Naive B cell (primary cell): ENCODE data around the gene EIF6. TPM values are rescaled to one million over a fixed set of nuclear protein-coding genes. Genes with fewer than 3 reads are reported as not detected.

Experiments used
- ATAC-seq, 2 donors: fragments of 150-1000 bp; cut with Tn5 transposase; 2 replicates each; pipeline ENCODE4 v1.10.0; 2021; ENCODE audit warnings: low read depth in 2 of 2, mild to moderate bottlenecking in 2 of 2, moderate library complexity in 2 of 2
- DNase-seq: peaks from one replicate; pipeline ENCODE4 v3.0.0; 2022
- H3K27ac Mint-ChIP-seq, 6 donors: one replicate each; pipeline ENCODE4 v1.8.0; 2020 to 2022; ENCODE audit warnings: mild to moderate bottlenecking in 6 of 6, mixed read lengths in 6 of 6, moderate library complexity in 5 of 6, inconsistent platforms in 2 of 6
- H3K27me3 Mint-ChIP-seq, 3 donors: one replicate each; pipeline ENCODE4 v1.8.0; 2021 to 2022; ENCODE audit warnings: mixed read lengths in 3 of 3, mild to moderate bottlenecking in 1 of 3
- H3K36me3 Mint-ChIP-seq, 2 donors: one replicate each; pipeline ENCODE4 v1.8.0; 2020 to 2022; ENCODE audit warnings: mixed read lengths in 2 of 2, inconsistent platforms in 1 of 2, mild to moderate bottlenecking in 1 of 2
- H3K4me1 Mint-ChIP-seq, 3 donors: one replicate each; pipeline ENCODE4 v1.8.0; 2020 to 2022; ENCODE audit warnings: mixed read lengths in 3 of 3, inconsistent platforms in 1 of 3, mild to moderate bottlenecking in 1 of 3, moderate library complexity in 1 of 3
- H3K4me3 Mint-ChIP-seq, 8 donors: one replicate each; pipeline ENCODE4 v1.8.0; 2020 to 2022; ENCODE audit warnings: mild to moderate bottlenecking in 8 of 8, mixed read lengths in 8 of 8, moderate library complexity in 8 of 8, inconsistent platforms in 2 of 8
- H3K9me3 Mint-ChIP-seq, 7 donors: one replicate each; pipeline ENCODE4 v1.8.0; 2020 to 2022; ENCODE audit warnings: mixed read lengths in 7 of 7, mild to moderate bottlenecking in 5 of 7, inconsistent platforms in 2 of 7, moderate library complexity in 1 of 7
- polyA plus RNA-seq, 6 donors: library from polyadenylated mRNA; unstranded; fragments of 300-500 nt; fragmentation: Illumina TruSeq; gene quantifications; one replicate each; pipeline ENCODE4 v1.2.3, GENCODE V29; 2021; ENCODE audit warnings: low read depth in 6 of 6

The EIF6 gene
- polyA plus RNA-seq, 6 donors from 2014 or later, result 206 to 241 (median 228) TPM

GRCh38 chr20:35295674-35296073, 11.1 kb upstream of the EIF6 start:
- DNase-seq (no peak), ATAC-seq (no peak)
- H3K9me3 Mint-ChIP-seq, result no peaks in the 10 kb centered on the region
- H3K27me3 Mint-ChIP-seq, result peaks cover 5 to 33% (median 20%) of the 10 kb centered on the region in 3 donors
- no peaks in the 10 kb centered on the region for H3K36me3 Mint-ChIP-seq
- H3K27ac Mint-ChIP-seq, result no peak overlapping the region
- peak overlapping the region in 1 of 8 donors; percentile 68 for H3K4me3 Mint-ChIP-seq
- peaks cover 0 to 9% (median 5%) of the 10 kb centered on the region in 3 donors for H3K4me1 Mint-ChIP-seq

- H3K9me3 Mint-ChIP-seq, result no peaks in the 10 kb centered on the region
- H3K36me3 Mint-ChIP-seq, result no peaks in the 10 kb centered on the region
- no peak overlapping the region for H3K27ac Mint-ChIP-seq
- DNase-seq, result no peak
- no peak overlapping the region for H3K4me3 Mint-ChIP-seq
- H3K4me1 Mint-ChIP-seq, result peaks cover 0 to 9% (median 5%) of the 10 kb centered on the region in 3 donors
- ATAC-seq, result no peak
- H3K27me3 Mint-ChIP-seq, result peaks cover 5 to 35% (median 20%) of the 10 kb centered on the region in 3 donors
Measured at GRCh38 chr20:35295058-35295457, 10.5 kb upstream of the EIF6 start.

GRCh38 chr20:35294293-35294685, 9.7 kb upstream of the EIF6 start:
- H3K36me3 Mint-ChIP-seq, result no peaks in the 10 kb centered on the region
- peaks cover 0 to 5% (median 4%) of the 10 kb centered on the region in 3 donors for H3K4me1 Mint-ChIP-seq
- H3K27ac Mint-ChIP-seq, result no peak overlapping the region
- no peaks in the 10 kb centered on the region for H3K9me3 Mint-ChIP-seq
- ATAC-seq (no peak), DNase-seq (no peak)
- H3K27me3 Mint-ChIP-seq, result peaks cover 5 to 40% (median 20%) of the 10 kb centered on the region in 3 donors
- H3K4me3 Mint-ChIP-seq, result no peak overlapping the region

- H3K36me3 Mint-ChIP-seq, result no peaks in the 10 kb centered on the region
- peaks cover 5 to 40% (median 20%) of the 10 kb centered on the region in 3 donors for H3K27me3 Mint-ChIP-seq
- ATAC-seq, result no peak
- H3K27ac Mint-ChIP-seq, result no peak overlapping the region
- DNase-seq, result no peak
- no peaks in the 10 kb centered on the region for H3K9me3 Mint-ChIP-seq
- no peak overlapping the region for H3K4me3 Mint-ChIP-seq
- peaks cover 0 to 1% (median under 1%) of the 10 kb centered on the region in 3 donors for H3K4me1 Mint-ChIP-seq
Measured at GRCh38 chr20:35293303-35294292, 9.0 kb upstream of the EIF6 start.

GRCh38 chr20:35292504-35293285, 8.1 kb upstream of the EIF6 start:
- H3K27me3 Mint-ChIP-seq, result peaks cover 5 to 40% (median 20%) of the 10 kb centered on the region in 3 donors
- no peaks in the 10 kb centered on the region for H3K9me3 Mint-ChIP-seq
- H3K27ac Mint-ChIP-seq, result no peak overlapping the region
- DNase-seq (no peak), ATAC-seq (no peak)
- no peak overlapping the region for H3K4me3 Mint-ChIP-seq
- no peaks in the 10 kb centered on the region for H3K36me3 Mint-ChIP-seq
- no peaks in the 10 kb centered on the region for H3K4me1 Mint-ChIP-seq

GRCh38 chr20:35291654-35292503, 7.3 kb upstream of the EIF6 start, which contains the start of gene FAM83C:
Gene FAM83C, minus strand, starts transcription at chr20:35292425. Its CDS starts 121 bp downstream, at chr20:35292304.
- no peaks in the 10 kb centered on the region for H3K9me3 Mint-ChIP-seq
- no peak within 1 kb of the TSS for H3K27ac Mint-ChIP-seq
- ATAC-seq (no peak), DNase-seq (no peak)
- no peaks in the 10 kb centered on the region for H3K4me1 Mint-ChIP-seq
- H3K4me3 Mint-ChIP-seq, result no peak within 1 kb of the TSS
- H3K27me3 Mint-ChIP-seq, result peaks cover 5 to 40% (median 20%) of the 10 kb centered on the region in 3 donors
- no peaks in the 10 kb centered on the region for H3K36me3 Mint-ChIP-seq

- Mint-ChIP-seq H3K27me3 (peaks cover 5 to 40% (median 20%) of the 10 kb centered on the region in 3 donors), H3K36me3 (no peaks in the 10 kb centered on the region), H3K4me3 (no peak overlapping the region), H3K27ac (no peak overlapping the region), H3K9me3 (no peaks in the 10 kb centered on the region), H3K4me1 (peaks cover 2 to 3% (median 3%) of the 10 kb centered on the region in 3 donors)
- DNase-seq (no peak), ATAC-seq (no peak)
Measured at GRCh38 chr20:35290887-35291417, 6.4 kb upstream of the EIF6 start.

GRCh38 chr20:35290186-35290886, 5.8 kb upstream of the EIF6 start:
- no peaks in the 10 kb centered on the region for H3K36me3 Mint-ChIP-seq
- ATAC-seq, result no peak
- peak overlapping the region in 1 of 6 donors; percentile 32 for H3K27ac Mint-ChIP-seq
- peaks cover 5 to 38% (median 17%) of the 10 kb centered on the region in 3 donors for H3K27me3 Mint-ChIP-seq
- no peaks in the 10 kb centered on the region for H3K9me3 Mint-ChIP-seq
- no peak overlapping the region for H3K4me3 Mint-ChIP-seq
- no peak for DNase-seq
- H3K4me1 Mint-ChIP-seq, result peaks cover 6 to 8% (median 6%) of the 10 kb centered on the region in 3 donors

- Mint-ChIP-seq H3K27me3 (peaks cover 3 to 26% (median 5%) of the 10 kb centered on the region in 3 donors), H3K27ac (peak overlapping the region in 2 of 6 donors; percentile 52 to 88), H3K4me1 (peaks cover 19 to 22% (median 20%) of the 10 kb centered on the region in 3 donors), H3K9me3 (no peaks in the 10 kb centered on the region), H3K4me3 (no peak overlapping the region), H3K36me3 (no peaks in the 10 kb centered on the region)
- DNase-seq, result no peak
- ATAC-seq, result no peak
Measured at GRCh38 chr20:35288325-35289060, 3.9 kb upstream of the EIF6 start.

GRCh38 chr20:35287509-35288324, 3.1 kb upstream of the EIF6 start:
- DNase-seq (no peak), ATAC-seq (no peak)
- Mint-ChIP-seq H3K36me3 (no peaks in the 10 kb centered on the region), H3K4me3 (no peak overlapping the region), H3K27ac (no peak overlapping the region), H3K9me3 (no peaks in the 10 kb centered on the region), H3K27me3 (peaks cover 0 to 18% (median 3%) of the 10 kb centered on the region in 3 donors), H3K4me1 (peaks cover 23 to 26% (median 25%) of the 10 kb centered on the region in 3 donors)
